ENCODE results near the gene LIF. TPM values are rescaled to one million over a fixed set of nuclear protein-coding genes. Genes with fewer than 3 reads are reported as not detected.
"Not testable (repeated sequence)": the region's sequence is repeated elsewhere in the genome, so short reads cannot be mapped to it uniquely, and the experiment has no call there.

LIF gene
- total RNA-seq, 1 donor from 2014 or later = 25.2 TPM

GRCh38 chr22:30212996-30213441 is 33.5 kb downstream of the LIF start:
- DNase-seq (ENCODE audit: extremely low read depth, low read depth, low spot score) = no peak

DNA sequence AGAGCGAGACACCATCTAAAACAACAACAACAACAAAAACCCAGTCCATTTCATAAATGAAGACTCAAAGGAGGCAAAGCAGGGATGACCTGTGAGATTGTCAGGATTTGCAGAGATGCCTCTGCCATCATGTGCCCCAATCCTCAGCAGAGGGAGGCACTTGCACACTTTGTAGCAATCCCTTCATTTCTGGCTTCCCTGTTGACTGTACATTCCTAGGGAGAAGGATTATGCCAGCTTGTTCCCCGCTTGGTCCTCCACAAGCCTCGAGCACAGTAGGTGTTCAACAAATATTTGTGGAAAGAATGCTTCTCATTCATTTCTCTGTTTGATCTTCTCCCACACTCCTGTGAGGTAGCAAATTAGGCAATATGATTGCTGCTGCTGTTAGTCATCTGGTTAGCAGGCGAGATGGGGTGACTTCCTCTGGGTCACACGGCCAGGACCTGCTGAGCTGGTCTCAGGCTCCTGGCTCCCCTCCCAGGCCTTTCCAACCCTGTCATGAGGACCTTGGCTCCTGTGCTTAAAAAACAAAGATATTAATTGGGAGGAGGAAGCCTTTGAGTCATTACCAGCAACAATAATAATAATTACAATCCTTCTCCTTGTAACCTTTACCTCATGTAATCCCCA is 34.1 kb downstream of the LIF start:
- DNase-seq (ENCODE audit: extremely low read depth, low read depth, low spot score) = no peak

DNA sequence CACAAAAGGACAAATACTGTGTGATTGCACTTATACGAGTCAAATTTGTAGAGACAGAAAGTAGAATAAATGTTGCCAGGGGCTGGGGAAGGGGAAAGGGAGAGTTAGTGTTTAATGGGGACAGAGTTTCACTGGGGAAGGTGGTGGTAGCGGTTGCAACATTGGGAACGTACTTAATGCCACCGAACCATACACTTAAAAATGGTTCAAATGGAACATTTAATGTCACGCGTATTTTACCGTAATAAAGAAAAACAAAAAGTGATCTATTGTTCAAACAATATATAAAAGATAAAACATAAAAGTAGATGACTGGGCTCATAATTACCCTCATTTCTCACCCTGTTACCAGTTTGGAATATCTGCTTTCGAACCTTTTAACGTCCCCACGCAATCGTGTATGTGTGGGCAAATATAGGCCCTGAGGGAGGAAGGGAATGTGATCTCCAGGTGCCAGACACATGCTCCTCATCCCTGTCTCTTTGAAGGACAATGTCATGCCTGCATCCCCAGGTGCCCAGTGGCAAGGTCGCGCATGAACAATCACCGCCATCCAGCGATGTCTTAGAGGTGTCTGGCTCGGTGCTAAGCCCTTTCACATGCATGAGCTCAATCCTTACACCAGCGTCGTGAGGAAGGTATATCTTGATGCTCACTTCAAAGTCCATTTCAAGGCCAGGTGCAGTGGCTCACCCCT is 35.3 kb downstream of the LIF start:
- no peak for DNase-seq (ENCODE audit: extremely low read depth, low read depth, low spot score)

- DNase-seq (ENCODE audit: extremely low read depth, low read depth, low spot score) = no peak
Measured at GRCh38 chr22:30210235-30210909, 36.2 kb downstream of the LIF start.

DNA sequence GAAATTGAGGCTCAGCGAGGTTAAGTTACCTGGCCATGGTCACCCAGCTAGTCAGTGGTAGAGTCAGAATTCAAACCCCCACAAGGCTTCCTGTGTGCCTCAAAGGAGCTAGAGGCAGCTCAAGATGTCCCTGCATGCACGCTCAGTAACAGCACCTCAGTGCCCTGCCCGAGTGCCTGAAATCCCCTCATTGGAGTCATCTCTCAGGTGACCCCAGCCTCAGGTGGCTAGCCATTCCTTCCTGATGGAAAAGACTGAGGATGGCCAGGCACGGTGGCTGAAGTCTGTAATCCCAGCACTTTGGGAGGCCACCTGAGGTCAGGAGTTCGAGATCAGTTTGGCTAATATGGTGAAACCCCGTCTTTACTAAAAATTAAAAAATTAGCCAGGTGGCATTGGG is 36.9 kb downstream of the LIF start:
- DNase-seq (ENCODE audit: extremely low read depth, low read depth, low spot score) = no peak

- no peak for DNase-seq (ENCODE audit: extremely low read depth, low read depth, low spot score)
Measured at GRCh38 chr22:30208631-30209603, 37.6 kb downstream of the LIF start.

GRCh38 chr22:30206944-30207343 is 39.6 kb downstream of the LIF start:
- DNase-seq (ENCODE audit: extremely low read depth, low read depth, low spot score) = no peak

DNA sequence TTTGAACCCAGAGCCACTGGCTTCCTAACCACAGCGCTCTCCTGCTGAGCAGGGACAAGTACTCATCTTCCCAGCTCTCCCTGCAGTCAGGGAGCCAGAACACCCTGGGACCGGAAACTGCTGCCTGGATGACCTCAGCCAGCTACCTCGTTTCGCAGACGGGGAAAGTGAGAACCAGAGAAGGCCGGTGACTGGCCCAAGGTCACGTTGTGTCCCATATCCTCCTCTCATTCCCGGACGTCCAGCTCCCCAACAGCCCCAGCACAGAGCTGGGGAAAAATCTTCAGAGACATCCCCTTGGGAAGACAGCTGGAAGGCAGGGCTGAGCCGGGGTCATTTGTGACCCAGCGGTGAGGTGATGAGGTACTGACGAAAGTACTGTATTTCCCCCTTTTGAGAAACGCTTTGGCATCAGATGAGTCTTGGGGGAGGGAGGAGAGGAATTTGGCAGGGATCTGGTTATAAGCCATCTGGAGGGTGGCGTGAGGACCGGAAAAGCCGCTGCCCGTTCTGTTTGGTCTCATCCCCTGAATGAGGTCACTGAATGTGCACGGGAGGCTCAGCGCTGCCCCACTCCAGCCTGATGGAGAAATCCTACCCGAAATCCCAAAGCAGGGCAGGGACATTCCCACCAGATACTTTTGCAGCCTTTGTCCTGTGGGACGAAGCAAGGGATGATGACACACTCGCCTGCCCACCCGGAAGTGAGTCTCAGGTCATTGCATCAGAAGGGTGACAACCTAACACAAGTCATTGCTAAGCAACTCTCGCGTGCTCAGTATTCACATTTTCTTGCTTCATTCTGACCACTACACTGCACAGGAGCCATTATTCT is 41.1 kb downstream of the LIF start:
- no peak for DNase-seq (ENCODE audit: extremely low read depth, low read depth, low spot score)

- no peak for DNase-seq (ENCODE audit: extremely low read depth, low read depth, low spot score)
Measured at GRCh38 chr22:30204742-30205111, 41.8 kb downstream of the LIF start.

DNA sequence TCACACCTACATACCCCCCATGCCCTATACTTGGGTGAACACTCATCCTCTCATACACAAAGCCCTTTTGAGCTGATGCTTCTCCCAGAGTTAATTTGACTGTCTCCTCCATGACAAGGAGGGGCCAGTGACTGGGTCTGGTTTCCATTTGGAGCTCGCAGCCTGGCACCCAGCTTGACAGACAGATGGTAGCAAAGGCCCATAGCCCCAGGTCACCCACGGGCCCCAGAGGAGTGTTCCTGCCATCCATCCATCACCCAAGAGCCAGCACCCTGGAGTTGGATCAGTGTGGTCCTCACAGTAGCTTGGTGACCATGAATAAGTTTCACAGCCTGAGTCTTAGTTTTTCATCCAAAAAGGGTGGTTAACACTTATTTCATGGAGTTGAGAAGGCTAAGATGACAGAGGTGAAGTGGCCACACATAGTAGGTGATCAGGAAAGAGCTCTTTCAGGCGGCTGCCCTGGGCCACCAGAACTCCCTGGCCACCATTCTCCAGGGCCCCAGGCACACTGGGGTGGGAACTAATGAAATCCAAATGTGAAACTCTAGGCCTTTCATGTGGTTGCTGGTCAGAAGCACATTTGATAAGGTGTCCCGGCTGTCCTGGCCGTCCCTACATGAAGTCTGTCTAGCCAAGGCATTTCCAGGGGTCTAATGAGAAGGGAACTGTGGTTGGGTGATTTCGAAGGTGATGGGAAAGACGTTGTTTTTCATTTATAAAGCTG is 42.4 kb downstream of the LIF start:
- DNase-seq (ENCODE audit: extremely low read depth, low read depth, low spot score) = no peak

- DNase-seq (ENCODE audit: extremely low read depth, low read depth, low spot score) = no peak
Measured at GRCh38 chr22:30202531-30203006, 44.0 kb downstream of the LIF start.

DNA sequence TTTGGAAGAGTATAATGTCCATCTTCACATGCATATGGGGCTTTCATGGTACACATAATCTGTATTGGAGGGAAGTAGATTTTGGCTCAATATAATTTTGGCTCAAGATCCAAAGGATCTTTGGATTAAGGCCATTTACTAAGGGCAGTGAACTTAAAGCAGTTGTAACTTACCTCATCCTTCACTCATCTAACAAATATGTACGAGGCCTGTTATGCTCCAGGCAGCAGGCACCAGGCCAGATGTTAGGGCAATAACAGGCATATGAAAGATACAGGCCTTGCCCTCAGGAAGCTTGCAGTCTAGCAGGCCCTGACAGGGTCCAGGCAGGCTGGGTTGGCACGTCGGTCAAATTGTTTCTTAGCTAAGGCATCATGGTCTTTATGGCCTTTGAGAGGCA is 44.6 kb downstream of the LIF start:
- no peak for DNase-seq (ENCODE audit: extremely low read depth, low read depth, low spot score)

DNA sequence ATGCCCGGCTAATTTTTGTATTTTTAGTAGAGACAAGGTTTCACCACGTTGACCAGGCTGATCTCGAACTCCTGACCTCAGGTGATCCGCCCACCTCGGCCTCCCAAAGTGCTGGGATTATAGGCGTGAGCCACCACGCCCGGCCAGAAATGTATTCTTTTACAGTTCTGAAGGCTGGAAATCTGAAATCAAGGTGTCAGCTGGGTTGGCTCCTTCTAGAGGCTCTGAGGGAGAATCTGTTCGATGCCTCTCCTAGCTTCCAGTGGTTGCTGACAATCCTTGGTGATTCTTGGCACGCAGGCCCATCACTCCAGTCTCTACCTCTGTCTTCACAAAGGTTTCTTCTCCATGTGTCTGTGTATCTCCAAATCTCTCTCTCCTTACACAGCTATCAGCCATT is 45.7 kb downstream of the LIF start:
- not testable (repeated sequence) for DNase-seq (ENCODE audit: extremely low read depth, low read depth, low spot score)

DNA sequence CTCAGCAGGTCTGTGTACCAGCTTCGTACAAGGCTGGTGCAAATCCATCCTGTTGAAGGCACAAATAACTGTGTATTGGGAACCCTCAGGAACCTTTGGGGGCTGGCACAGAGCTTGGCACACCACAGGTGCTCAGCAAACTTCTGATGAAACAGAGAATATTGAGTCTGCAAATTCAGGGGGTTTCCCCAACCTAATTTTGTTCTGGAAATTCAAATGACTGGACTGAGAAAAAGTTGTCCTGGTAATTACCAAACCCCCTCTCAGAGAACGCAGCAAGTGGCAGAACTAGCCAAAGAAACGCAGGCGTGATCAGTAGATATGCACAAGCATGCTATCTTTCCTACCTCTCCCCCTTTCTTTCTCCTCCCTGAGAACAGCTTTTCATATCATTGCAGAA is 47.6 kb downstream of the LIF start:
- DNase-seq (ENCODE audit: extremely low read depth, low read depth, low spot score) = no peak

- no peak for DNase-seq (ENCODE audit: extremely low read depth, low read depth, low spot score)
Measured at GRCh38 chr22:30198152-30198825, 48.3 kb downstream of the LIF start.

DNA sequence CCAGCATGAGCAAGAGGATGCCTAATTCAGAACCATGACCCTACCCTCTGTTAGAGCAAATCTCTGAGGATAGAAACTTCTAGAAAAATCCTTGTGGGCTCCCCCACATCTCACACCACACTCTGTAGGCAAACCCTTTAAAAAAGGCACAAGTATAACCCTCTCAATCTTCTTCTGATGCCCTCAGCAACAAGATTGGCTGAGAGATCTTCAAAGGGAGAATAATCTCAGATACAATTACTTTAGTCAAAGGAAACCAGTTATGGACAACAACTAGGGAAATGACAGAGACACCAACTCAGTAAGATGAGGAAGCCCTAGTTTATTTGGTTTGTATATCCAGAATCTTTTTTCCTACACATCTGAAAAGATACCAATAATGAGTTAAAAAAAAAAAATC is 49.2 kb downstream of the LIF start:
- DNase-seq (ENCODE audit: extremely low read depth, low read depth, low spot score) = no peak

DNA sequence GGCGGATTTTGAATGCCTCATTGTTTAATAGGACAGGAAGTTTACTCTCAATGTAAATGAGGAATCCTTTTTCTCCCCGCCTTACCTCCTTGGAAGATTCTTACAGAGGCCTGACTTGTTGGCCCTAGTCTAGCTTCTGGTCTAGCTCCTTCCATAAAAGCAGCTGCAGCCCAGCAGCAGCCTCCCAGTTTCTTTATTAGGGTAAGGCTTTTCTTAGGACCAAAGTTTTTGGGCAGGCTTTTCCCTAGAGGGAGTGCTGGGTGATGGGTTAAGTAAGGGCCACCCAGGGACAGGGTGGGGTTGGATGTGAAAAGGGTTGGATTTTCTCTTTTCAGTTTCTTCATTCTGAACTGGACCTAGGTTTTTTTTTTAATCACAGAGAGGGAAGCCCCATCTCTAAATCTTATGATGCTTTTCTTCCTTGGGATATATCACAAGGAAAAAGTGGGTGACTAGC is 49.7 kb downstream of the LIF start:
- no peak for DNase-seq (ENCODE audit: extremely low read depth, low read depth, low spot score)

GRCh38 chr22:30196141-30196879 is 50.2 kb downstream of the LIF start:
- peak; percentile 95 for DNase-seq (ENCODE audit: extremely low read depth, low read depth, low spot score)

All from glomerular endothelial cell (primary cell).